ENCODE data around the gene TENM3. TPM values are rescaled to one million over a fixed set of nuclear protein-coding genes. Genes with fewer than 3 reads are reported as not detected.

TENM3 gene
- polyA plus RNA-seq, 1 of the 3 experiments (the other 2 are of a cell fraction) = 10.4 TPM

- no peak overlapping the region for H3K27ac ChIP-seq (ENCODE audit: low read depth in 2 of 2, low read length in 1 of 2)
- H3K27me3 ChIP-seq (ENCODE audit: insufficient read depth) = no peaks in the 10 kb centered on the region
- ChIA-PET CTCF (no interaction called here), POLR2A (no interaction called here)
- H3K9me3 ChIP-seq = no peaks in the 10 kb centered on the region
- H3K4me1 ChIP-seq (ENCODE audit: control insufficient read depth in 1 of 2, insufficient read depth in 2 of 2, low read depth in 1 of 2, low read length in 1 of 2) = 0 out of 4 replicates have a peak, but pooled peaks cover 0 to 4% of the 10 kb centered on the region in 2 experiments
- H3F3A ChIP-seq (replicated peaks; ENCODE audit: insufficient read depth) = peaks cover 23% of the 10 kb centered on the region
- H3K9me2 ChIP-seq = no peaks in the 10 kb centered on the region
- no peaks in the 10 kb centered on the region for H3K79me2 ChIP-seq (ENCODE audit: insufficient read depth)
- H3K4me2 ChIP-seq = no peak overlapping the region
- H4K20me1 ChIP-seq (ENCODE audit: insufficient read depth) = no peaks in the 10 kb centered on the region
- no peak overlapping the region for H3K4me3 ChIP-seq (ENCODE audit: low read depth in 2 of 2, low read length in 1 of 2)
- no peak overlapping the region for H2AFZ ChIP-seq (ENCODE audit: low read depth)
- H3K9ac ChIP-seq = no peak overlapping the region
- WGBS (ENCODE audit: low lambda C conversion rate) = 91% methylated on average over 8 of the region's 8 CpGs
- no peak for DNase-seq
- TF ChIP-seq ZBTB33 (IDR thresholded peaks at IDR 0.05; ENCODE audit: borderline replicate concordance, low read depth) (no peak), RAD21 (IDR thresholded peaks at IDR 0.05; ENCODE audit: low read length) (no peak), IRF3 (IDR thresholded peaks at IDR 0.05; ENCODE audit: low read depth, low read length) (no peak), RXRA (IDR thresholded peaks at IDR 0.05; ENCODE audit: borderline replicate concordance, low read depth) (no peak), FOXM1 (IDR thresholded peaks at IDR 0.05; ENCODE audit: low read depth) (no peak), CHD2 (IDR thresholded peaks at IDR 0.05; ENCODE audit: low read length, partially characterized antibody) (no peak), FOSL2 (IDR thresholded peaks at IDR 0.05; ENCODE audit: borderline replicate concordance, low read depth) (no peak), CTCF (IDR thresholded peaks at IDR 0.05) (no peak), TEAD4 (IDR thresholded peaks at IDR 0.05; ENCODE audit: borderline replicate concordance, insufficient read depth) (no peak), RFX5 (IDR thresholded peaks at IDR 0.05; ENCODE audit: low read length) (no peak), SIN3A (IDR thresholded peaks at IDR 0.05; ENCODE audit: borderline replicate concordance, low read depth, low read length) (no peak), EP300 (IDR thresholded peaks at IDR 0.05; ENCODE audit: borderline replicate concordance in 1 of 2, low read depth in 1 of 2, low read length in 1 of 2) (no peak), PBX3 (IDR thresholded peaks at IDR 0.05) (no peak), GATA2 (CRISPR knock-in tag; IDR thresholded peaks at IDR 0.05) (no peak), SMC3 (IDR thresholded peaks at IDR 0.05; ENCODE audit: low read depth, low read length) (no peak), RCOR1 (IDR thresholded peaks at IDR 0.05; ENCODE audit: low read length) (no peak), NRF1 (IDR thresholded peaks at IDR 0.05; ENCODE audit: low read depth, low read length) (no peak)
- H3K36me3 ChIP-seq (replicated peaks in 1 of 2; ENCODE audit: control insufficient read depth in 1 of 2, insufficient read depth in 2 of 2, low read length in 1 of 2) = peaks cover 0 to 4% of the 10 kb centered on the region in 2 experiments
Observed at GRCh38 chr4:182649698-182650477, 406.7 kb downstream of the TENM3 start.
